Liver (tissue), 3 donors: ENCODE results near the gene SMG6.

Source experiments
- RAD21 ChIP-seq, 2 donors: IDR thresholded peaks; 2 replicates each; pipeline ENCODE4 v1.6.1; 2016; ENCODE audit warnings: antibody characterized with exemption in 2 of 2, mild to moderate bottlenecking in 2 of 2
- RXRA ChIP-seq, 2 donors: IDR thresholded peaks; 2 replicates each; pipeline ENCODE4 v1.6.1; 2017 to 2018; ENCODE audit warnings: antibody characterized with exemption in 2 of 2, mild to moderate bottlenecking in 1 of 2
- SP1 ChIP-seq: IDR thresholded peaks from 2 replicates; pipeline ENCODE4 v1.6.1; 2018; ENCODE audit warnings: antibody characterized with exemption, mild to moderate bottlenecking
- TF ChIP-seq, protein P1 (sequence below): fragments of 150-350 bp; IDR thresholded peaks from 2 replicates; pipeline ENCODE4 v1.5.1; 2017; ENCODE audit warnings: improper control_type of control experiment, low read depth, low read length; ENCODE audit not compliant: missing input control
- TF ChIP-seq, protein P2 (sequence below): IDR thresholded peaks from 2 replicates; pipeline ENCODE4 v1.6.1; 2016; ENCODE audit warnings: antibody characterized with exemption, mild to moderate bottlenecking
- TF ChIP-seq, protein P3 (sequence below): IDR thresholded peaks from 2 replicates; pipeline ENCODE4 v1.6.1; 2016; ENCODE audit warnings: antibody characterized with exemption
- donor health status: healthy.
- donor health status: healthy.

DNA sequence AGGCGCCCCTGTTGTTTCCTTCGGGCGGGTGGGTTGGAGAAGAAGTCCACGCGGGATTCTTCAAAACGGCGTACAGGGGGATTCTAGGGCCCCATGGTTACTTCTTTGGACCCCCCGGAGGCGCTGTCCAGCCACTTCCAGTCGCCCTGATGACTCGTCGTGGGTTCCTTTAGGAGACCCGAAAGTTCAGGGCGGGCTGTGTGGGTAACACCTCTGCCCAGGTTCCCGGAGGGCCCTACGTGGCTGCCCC, 249.4 kb downstream of the SMG6 start:
- TF ChIP-seq, protein P1, sequence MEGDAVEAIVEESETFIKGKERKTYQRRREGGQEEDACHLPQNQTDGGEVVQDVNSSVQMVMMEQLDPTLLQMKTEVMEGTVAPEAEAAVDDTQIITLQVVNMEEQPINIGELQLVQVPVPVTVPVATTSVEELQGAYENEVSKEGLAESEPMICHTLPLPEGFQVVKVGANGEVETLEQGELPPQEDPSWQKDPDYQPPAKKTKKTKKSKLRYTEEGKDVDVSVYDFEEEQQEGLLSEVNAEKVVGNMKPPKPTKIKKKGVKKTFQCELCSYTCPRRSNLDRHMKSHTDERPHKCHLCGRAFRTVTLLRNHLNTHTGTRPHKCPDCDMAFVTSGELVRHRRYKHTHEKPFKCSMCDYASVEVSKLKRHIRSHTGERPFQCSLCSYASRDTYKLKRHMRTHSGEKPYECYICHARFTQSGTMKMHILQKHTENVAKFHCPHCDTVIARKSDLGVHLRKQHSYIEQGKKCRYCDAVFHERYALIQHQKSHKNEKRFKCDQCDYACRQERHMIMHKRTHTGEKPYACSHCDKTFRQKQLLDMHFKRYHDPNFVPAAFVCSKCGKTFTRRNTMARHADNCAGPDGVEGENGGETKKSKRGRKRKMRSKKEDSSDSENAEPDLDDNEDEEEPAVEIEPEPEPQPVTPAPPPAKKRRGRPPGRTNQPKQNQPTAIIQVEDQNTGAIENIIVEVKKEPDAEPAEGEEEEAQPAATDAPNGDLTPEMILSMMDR = no peak
- no peak for TF ChIP-seq RXRA (IDR thresholded peaks at IDR 0.05)
- no peak for TF ChIP-seq SP1
- TF ChIP-seq, protein P2, sequence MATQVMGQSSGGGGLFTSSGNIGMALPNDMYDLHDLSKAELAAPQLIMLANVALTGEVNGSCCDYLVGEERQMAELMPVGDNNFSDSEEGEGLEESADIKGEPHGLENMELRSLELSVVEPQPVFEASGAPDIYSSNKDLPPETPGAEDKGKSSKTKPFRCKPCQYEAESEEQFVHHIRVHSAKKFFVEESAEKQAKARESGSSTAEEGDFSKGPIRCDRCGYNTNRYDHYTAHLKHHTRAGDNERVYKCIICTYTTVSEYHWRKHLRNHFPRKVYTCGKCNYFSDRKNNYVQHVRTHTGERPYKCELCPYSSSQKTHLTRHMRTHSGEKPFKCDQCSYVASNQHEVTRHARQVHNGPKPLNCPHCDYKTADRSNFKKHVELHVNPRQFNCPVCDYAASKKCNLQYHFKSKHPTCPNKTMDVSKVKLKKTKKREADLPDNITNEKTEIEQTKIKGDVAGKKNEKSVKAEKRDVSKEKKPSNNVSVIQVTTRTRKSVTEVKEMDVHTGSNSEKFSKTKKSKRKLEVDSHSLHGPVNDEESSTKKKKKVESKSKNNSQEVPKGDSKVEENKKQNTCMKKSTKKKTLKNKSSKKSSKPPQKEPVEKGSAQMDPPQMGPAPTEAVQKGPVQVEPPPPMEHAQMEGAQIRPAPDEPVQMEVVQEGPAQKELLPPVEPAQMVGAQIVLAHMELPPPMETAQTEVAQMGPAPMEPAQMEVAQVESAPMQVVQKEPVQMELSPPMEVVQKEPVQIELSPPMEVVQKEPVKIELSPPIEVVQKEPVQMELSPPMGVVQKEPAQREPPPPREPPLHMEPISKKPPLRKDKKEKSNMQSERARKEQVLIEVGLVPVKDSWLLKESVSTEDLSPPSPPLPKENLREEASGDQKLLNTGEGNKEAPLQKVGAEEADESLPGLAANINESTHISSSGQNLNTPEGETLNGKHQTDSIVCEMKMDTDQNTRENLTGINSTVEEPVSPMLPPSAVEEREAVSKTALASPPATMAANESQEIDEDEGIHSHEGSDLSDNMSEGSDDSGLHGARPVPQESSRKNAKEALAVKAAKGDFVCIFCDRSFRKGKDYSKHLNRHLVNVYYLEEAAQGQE = no peak
- TF ChIP-seq, protein P3, sequence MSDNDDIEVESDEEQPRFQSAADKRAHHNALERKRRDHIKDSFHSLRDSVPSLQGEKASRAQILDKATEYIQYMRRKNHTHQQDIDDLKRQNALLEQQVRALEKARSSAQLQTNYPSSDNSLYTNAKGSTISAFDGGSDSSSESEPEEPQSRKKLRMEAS = no peak
- TF ChIP-seq RAD21 (IDR thresholded peaks at IDR 0.05) = no peak
